K562 (cell line): ENCODE measurements around the gene AP1AR. TPM values are rescaled to one million over a fixed set of nuclear protein-coding genes. Genes with fewer than 3 reads are reported as not detected.

Experiments used
- CTBP1 ChIP-seq: fragments of 450-650 bp; IDR thresholded peaks from 2 replicates; pipeline ENCODE4 v1.6.1; 2016; ENCODE audit warnings: borderline replicate concordance
- DDX20 ChIP-seq: fragments of 450-650 bp; IDR thresholded peaks from 2 replicates; pipeline ENCODE4 v1.6.1; 2016; ENCODE audit warnings: missing genetic modification characterization, low read depth, mild to moderate bottlenecking, missing compliant biosample characterization, moderate library complexity
- FUS ChIP-seq: fragments of 200-400 bp; formaldehyde crosslinking; optimal IDR thresholded peaks from 2 replicates; pipeline ENCODE3; 2017; ENCODE audit warnings: low read depth, low read length
- RUNX1 ChIP-seq: sonication (generic); IDR thresholded peaks from 2 replicates; pipeline ENCODE4 v1.6.1; 2016; ENCODE audit warnings: antibody characterized with exemption, low read depth
- ZFP30 ChIP-seq: fragments of 250-450 bp; sonication (Bioruptor Pico); IDR thresholded peaks from 2 replicates; pipeline ENCODE4 v1.8.0; 2022; ENCODE audit warnings: moderate library complexity, mild to moderate bottlenecking, inconsistent platforms, borderline replicate concordance
- polyA plus RNA-seq, 8 experiments: library from polyadenylated mRNA; depleted of rRNA in 4 of 8; stranded (reverse) in 5 of 8; unstranded in 3 of 8; fragments of >200 nt; fragmentation: Nextera tagmentation in 2 of 8; fragmentation: Illumina TruSeq in 1 of 8; extraction: Ambion mirVana in 2 of 8; extraction: Trizol in 1 of 8; gene quantifications; 2 replicates each; pipeline versions ENCODE4 v1.2.1 to v1.2.3, GENCODE V29; 2011 to 2014; ENCODE audit warnings: inconsistent platforms in 1 of 8, missing spikeins in 1 of 8
- total RNA-seq, 7 experiments: library from RNA; depleted of rRNA in 6 of 7; stranded (reverse); fragments of >200 nt in 6 of 7; fragmentation: Illumina TruSeq in 2 of 7; extraction: Trizol in 2 of 7; gene quantifications; 2 replicates each; pipeline versions ENCODE4 v1.2.1 to v1.2.3, GENCODE V29; 2011 to 2021; ENCODE audit warnings: low replicate concordance in 1 of 7
- TF ChIP-seq, protein P1 (sequence below): sonication (generic); formaldehyde crosslinking; IDR thresholded peaks from 2 replicates; pipeline ENCODE4 v1.8.0; 2023; ENCODE audit warnings: missing genetic modification reagents, mild to moderate bottlenecking, borderline replicate concordance
- TF ChIP-seq, protein P2 (sequence below), 2 experiments: fragments of 450-650 bp; IDR thresholded peaks; 2 replicates each; pipeline ENCODE4 v1.6.1; 2016; ENCODE audit warnings: mild to moderate bottlenecking in 2 of 2, borderline replicate concordance in 1 of 2, low read depth in 1 of 2, moderate library complexity in 1 of 2
- TF ChIP-seq, protein P3 (sequence below): fragments of 450-650 bp; formaldehyde crosslinking; IDR thresholded peaks from 2 replicates; pipeline ENCODE4 v1.4.0; 2020; ENCODE audit warnings: mild to moderate bottlenecking
- TF ChIP-seq, protein P4 (sequence below): fragments of 450-650 bp; formaldehyde crosslinking; IDR thresholded peaks from 2 replicates; pipeline ENCODE4 v1.4.0; 2020; ENCODE audit warnings: mild to moderate bottlenecking, moderate library complexity

Gene AP1AR
- total and polyA plus RNA-seq, 9 of the 15 experiments (the other 6 are each of a cell fraction or from before 2014, with no cell fraction given): 2.6 to 20.7 (median 12.2) TPM

DNA sequence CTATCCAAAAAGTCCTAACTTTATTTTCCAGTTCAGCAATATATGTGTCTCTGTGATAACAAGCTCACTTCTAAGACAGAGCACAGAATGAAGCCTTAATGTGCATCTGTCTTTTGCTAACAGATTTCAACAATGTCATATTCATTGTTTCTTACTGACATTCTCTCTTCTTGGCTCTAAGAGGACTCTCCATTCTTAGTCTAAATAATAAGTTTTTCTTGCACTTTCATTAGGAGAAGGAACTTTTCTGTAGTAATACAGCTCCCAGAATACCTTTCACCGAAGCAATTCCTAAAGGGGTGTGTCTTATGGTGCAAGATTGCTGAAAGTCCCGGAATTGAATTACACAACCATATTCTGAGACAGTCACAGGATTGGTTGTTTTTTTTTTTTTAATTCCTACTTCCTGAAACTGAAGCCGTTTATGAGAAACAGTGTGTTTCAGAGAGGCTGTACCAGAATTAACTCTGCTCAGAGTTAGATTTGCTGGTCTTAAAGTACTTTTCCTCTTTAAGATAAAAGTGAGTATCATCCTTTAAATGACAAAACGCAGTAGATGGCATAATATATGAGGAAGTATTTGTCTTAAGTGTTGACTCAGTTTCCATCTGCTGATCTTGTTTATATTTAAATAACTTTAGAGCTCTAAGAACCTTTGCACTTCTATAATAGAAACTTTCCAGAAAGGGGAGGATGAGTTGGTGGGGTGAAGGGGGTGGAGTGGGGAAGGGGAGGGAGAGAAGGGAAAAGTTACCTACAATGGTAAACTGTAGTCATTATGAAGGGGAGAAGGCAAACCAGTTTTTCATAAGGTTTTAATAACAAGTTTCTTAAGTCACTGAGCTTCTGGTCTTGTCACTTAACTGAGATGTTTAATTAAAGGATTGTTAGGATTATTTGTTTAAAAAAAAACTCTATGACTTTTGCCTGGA is 65.6 kb downstream of the AP1AR start, which contains the start of gene ALPK1 (continued):
- TF ChIP-seq, protein P1, sequence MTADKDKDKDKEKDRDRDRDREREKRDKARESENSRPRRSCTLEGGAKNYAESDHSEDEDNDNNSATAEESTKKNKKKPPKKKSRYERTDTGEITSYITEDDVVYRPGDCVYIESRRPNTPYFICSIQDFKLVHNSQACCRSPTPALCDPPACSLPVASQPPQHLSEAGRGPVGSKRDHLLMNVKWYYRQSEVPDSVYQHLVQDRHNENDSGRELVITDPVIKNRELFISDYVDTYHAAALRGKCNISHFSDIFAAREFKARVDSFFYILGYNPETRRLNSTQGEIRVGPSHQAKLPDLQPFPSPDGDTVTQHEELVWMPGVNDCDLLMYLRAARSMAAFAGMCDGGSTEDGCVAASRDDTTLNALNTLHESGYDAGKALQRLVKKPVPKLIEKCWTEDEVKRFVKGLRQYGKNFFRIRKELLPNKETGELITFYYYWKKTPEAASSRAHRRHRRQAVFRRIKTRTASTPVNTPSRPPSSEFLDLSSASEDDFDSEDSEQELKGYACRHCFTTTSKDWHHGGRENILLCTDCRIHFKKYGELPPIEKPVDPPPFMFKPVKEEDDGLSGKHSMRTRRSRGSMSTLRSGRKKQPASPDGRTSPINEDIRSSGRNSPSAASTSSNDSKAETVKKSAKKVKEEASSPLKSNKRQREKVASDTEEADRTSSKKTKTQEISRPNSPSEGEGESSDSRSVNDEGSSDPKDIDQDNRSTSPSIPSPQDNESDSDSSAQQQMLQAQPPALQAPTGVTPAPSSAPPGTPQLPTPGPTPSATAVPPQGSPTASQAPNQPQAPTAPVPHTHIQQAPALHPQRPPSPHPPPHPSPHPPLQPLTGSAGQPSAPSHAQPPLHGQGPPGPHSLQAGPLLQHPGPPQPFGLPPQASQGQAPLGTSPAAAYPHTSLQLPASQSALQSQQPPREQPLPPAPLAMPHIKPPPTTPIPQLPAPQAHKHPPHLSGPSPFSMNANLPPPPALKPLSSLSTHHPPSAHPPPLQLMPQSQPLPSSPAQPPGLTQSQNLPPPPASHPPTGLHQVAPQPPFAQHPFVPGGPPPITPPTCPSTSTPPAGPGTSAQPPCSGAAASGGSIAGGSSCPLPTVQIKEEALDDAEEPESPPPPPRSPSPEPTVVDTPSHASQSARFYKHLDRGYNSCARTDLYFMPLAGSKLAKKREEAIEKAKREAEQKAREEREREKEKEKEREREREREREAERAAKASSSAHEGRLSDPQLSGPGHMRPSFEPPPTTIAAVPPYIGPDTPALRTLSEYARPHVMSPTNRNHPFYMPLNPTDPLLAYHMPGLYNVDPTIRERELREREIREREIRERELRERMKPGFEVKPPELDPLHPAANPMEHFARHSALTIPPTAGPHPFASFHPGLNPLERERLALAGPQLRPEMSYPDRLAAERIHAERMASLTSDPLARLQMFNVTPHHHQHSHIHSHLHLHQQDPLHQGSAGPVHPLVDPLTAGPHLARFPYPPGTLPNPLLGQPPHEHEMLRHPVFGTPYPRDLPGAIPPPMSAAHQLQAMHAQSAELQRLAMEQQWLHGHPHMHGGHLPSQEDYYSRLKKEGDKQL: no peak
- TF ChIP-seq DDX20 (tag) (no peak), FUS (no peak), ZFP30 (no peak), RUNX1 (no peak), CTBP1 (no peak)
- TF ChIP-seq, protein P2, sequence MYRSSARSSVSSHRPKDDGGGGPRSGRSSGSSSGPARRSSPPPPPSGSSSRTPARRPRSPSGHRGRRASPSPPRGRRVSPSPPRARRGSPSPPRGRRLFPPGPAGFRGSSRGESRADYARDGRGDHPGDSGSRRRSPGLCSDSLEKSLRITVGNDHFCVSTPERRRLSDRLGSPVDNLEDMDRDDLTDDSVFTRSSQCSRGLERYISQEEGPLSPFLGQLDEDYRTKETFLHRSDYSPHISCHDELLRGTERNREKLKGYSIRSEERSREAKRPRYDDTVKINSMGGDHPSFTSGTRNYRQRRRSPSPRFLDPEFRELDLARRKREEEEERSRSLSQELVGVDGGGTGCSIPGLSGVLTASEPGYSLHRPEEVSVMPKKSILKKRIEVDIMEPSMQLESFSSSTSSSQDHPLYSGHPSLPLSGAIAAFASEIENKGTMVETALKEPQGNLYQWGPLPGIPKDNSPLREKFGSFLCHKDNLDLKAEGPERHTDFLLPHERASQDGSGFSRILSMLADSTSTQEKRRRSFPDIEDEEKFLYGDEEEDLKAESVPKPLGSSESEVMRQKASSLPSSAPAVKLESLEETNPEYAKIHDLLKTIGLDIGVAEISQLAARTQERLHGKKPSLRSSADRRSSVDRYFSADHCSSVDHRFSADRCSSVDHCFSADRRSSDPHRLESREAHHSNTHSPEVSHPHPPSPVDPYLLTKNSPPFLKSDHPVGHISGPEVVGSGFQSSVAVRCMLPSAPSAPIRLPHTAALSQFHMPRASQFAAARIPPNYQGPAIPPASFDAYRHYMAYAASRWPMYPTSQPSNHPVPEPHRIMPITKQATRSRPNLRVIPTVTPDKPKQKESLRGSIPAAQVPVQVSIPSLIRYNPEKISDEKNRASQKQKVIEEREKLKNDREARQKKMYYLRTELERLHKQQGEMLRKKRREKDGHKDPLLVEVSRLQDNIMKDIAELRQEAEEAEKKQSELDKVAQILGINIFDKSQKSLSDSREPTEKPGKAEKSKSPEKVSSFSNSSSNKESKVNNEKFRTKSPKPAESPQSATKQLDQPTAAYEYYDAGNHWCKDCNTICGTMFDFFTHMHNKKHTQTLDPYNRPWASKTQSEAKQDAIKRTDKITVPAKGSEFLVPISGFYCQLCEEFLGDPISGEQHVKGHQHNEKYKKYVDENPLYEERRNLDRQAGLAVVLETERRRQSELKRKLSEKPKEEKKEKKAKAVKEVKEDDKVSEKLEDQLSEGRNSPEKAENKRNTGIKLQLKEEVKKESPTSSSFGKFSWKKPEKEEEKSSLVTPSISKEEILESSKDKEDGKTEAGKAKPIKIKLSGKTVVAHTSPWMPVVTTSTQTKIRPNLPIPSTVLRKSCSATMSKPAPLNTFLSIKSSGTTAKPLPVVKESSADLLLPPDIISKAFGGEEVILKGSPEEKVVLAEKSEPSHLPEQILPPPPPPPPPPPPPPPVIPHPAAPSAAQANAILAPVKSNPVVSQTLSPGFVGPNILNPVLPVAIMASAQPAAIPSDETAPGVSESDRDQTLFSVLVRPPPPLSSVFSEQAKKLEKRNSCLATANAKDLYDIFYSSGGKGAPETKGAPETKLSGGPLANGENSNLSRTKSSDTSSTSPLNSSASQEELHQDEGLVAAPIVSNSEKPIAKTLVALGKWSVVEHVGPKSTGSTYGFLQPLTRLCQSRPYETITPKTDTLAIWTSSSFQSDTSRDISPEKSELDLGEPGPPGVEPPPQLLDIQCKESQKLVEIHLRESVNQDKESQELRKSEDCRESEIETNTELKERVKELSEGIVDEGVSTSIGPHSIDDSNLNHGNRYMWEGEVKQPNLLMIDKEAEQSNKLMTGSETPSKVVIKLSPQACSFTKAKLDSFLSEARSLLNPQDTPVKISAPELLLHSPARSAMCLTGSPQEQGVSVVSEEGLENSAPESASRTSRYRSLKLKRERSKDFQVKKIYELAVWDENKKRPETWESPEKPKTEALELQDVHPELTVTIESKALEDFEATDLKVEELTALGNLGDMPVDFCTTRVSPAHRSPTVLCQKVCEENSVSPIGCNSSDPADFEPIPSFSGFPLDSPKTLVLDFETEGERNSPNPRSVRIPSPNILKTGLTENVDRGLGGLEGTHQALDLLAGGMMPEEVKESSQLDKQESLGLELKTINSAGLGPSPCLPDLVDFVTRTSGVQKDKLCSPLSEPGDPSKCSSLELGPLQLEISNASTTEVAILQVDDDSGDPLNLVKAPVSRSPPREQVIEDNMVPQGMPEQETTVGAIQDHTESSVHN (IDR thresholded peaks at IDR 0.05; ENCODE audit: borderline replicate concordance in 1 of 2, low read depth in 1 of 2): no peak
- TF ChIP-seq, protein P3, sequence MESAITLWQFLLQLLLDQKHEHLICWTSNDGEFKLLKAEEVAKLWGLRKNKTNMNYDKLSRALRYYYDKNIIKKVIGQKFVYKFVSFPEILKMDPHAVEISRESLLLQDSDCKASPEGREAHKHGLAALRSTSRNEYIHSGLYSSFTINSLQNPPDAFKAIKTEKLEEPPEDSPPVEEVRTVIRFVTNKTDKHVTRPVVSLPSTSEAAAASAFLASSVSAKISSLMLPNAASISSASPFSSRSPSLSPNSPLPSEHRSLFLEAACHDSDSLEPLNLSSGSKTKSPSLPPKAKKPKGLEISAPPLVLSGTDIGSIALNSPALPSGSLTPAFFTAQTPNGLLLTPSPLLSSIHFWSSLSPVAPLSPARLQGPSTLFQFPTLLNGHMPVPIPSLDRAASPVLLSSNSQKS (CRISPR knock-in tag): no peak
- TF ChIP-seq, protein P4, sequence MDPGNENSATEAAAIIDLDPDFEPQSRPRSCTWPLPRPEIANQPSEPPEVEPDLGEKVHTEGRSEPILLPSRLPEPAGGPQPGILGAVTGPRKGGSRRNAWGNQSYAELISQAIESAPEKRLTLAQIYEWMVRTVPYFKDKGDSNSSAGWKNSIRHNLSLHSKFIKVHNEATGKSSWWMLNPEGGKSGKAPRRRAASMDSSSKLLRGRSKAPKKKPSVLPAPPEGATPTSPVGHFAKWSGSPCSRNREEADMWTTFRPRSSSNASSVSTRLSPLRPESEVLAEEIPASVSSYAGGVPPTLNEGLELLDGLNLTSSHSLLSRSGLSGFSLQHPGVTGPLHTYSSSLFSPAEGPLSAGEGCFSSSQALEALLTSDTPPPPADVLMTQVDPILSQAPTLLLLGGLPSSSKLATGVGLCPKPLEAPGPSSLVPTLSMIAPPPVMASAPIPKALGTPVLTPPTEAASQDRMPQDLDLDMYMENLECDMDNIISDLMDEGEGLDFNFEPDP (CRISPR knock-in tag): no peak
